ENCODE results near the gene NUDT17.

DNA sequence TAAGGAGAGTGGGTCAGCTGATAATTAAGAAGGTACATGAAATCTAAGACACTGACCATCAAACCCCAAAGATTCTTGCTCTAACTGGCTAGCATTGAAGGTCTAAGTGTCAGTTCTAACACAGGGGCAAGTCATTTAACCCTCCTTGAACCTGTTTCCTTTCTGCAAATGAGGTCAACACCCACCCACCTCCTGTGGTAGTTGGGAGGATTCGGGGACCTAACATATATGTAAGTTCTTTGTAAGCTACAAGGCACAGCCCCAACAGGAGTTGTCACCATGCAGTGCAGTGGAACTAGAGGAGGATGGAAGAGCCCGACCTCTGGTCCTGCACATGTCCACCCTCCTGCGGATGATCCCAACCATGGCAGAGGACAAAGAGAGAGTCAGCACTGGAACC, 2.4 kb downstream of the NUDT17 start:
- TF ChIP-seq CTCF (IDR thresholded peaks at IDR 0.05) = no peak
- TF ChIP-seq POLR2A (IDR thresholded peaks at IDR 0.05) = no peak

Measured in esophagus squamous epithelium (tissue), 4 donors.